H9 (cell line): ENCODE data around the gene NFATC1. TPM values are rescaled to one million over a fixed set of nuclear protein-coding genes. Genes with fewer than 3 reads are reported as not detected.

Source experiments
- DNase-seq: peaks from one replicate; pipeline ENCODE4 v3.0.0-alpha.2; 2017
- H2AFZ ChIP-seq: one replicate; pipeline ENCODE4 v1.6.1; 2013; ENCODE audit warnings: mild to moderate bottlenecking, low read length, control low read depth, moderate library complexity
- H2AK5ac ChIP-seq: 2 replicates; pipeline ENCODE4 v1.6.1; 2013; ENCODE audit warnings: low read length, control low read depth, mixed read lengths; ENCODE audit not compliant: insufficient read length
- H2BK120ac ChIP-seq: one replicate; pipeline ENCODE4 v1.6.1; 2013; ENCODE audit warnings: low read depth, mild to moderate bottlenecking, low read length, control low read depth, inconsistent platforms; ENCODE audit not compliant: poor library complexity, severe bottlenecking
- H2BK12ac ChIP-seq: 2 replicates; pipeline ENCODE4 v1.6.1; 2013; ENCODE audit warnings: low read length, control low read depth, mixed read lengths, low read depth; ENCODE audit not compliant: insufficient read length
- H2BK15ac ChIP-seq: 2 replicates; pipeline ENCODE4 v1.6.1; 2013; ENCODE audit warnings: low read depth, low read length, control low read depth
- H2BK20ac ChIP-seq: one replicate; pipeline ENCODE4 v1.6.1; 2013; ENCODE audit warnings: low read depth, mild to moderate bottlenecking, low read length, control low read depth, inconsistent platforms; ENCODE audit not compliant: poor library complexity, severe bottlenecking
- H2BK5ac ChIP-seq: 2 replicates; pipeline ENCODE4 v1.6.1; 2013; ENCODE audit warnings: low read length, control low read depth, mixed read lengths; ENCODE audit not compliant: insufficient read length
- H3K14ac ChIP-seq: 2 replicates; pipeline ENCODE4 v1.6.1; 2013; ENCODE audit warnings: low read length, control low read depth; ENCODE audit not compliant: insufficient read depth
- H3K18ac ChIP-seq: 2 replicates; pipeline ENCODE4 v1.6.1; 2013; ENCODE audit warnings: low read depth, mild to moderate bottlenecking, mixed read lengths, low read length, control low read depth; ENCODE audit not compliant: insufficient read length
- H3K23ac ChIP-seq: 2 replicates; pipeline ENCODE4 v1.6.1; 2013; ENCODE audit warnings: low read length, control low read depth, mixed read lengths, low read depth; ENCODE audit not compliant: insufficient read length
- H3K23me2 ChIP-seq: 2 replicates; pipeline ENCODE4 v1.6.1; 2013; ENCODE audit warnings: low read depth, mild to moderate bottlenecking, mixed read lengths, low read length, control low read depth; ENCODE audit not compliant: insufficient read length, poor library complexity, severe bottlenecking
- H3K27ac ChIP-seq: 2 replicates; pipeline ENCODE4 v1.5.1; 2013; ENCODE audit warnings: low read length, control low read depth, mixed read lengths, low read depth; ENCODE audit not compliant: insufficient read length
- H3K27me3 ChIP-seq: 2 replicates; pipeline ENCODE4 v1.6.1; 2013; ENCODE audit warnings: low read length, control low read depth, inconsistent platforms; ENCODE audit not compliant: insufficient read depth
- H3K4ac ChIP-seq: 2 replicates; pipeline ENCODE4 v1.6.1; 2013; ENCODE audit warnings: low read depth, mild to moderate bottlenecking, control low read depth, inconsistent platforms, low read length, moderate library complexity
- H3K4me1 ChIP-seq: 2 replicates; pipeline ENCODE4 v1.6.1; 2013; ENCODE audit warnings: low read length, control low read depth, inconsistent platforms; ENCODE audit not compliant: insufficient read depth
- H3K4me2 ChIP-seq: 2 replicates; pipeline ENCODE4 v1.6.1; 2013; ENCODE audit warnings: low read length, control low read depth, mixed read lengths; ENCODE audit not compliant: insufficient read length, insufficient read depth
- H3K56ac ChIP-seq: 2 replicates; pipeline ENCODE4 v1.6.1; 2013; ENCODE audit warnings: low read depth, mild to moderate bottlenecking, mixed read lengths, low read length, control low read depth; ENCODE audit not compliant: insufficient read length
- H3K79me1 ChIP-seq: 2 replicates; pipeline ENCODE4 v1.6.1; 2013; ENCODE audit warnings: low read depth, mild to moderate bottlenecking, moderate library complexity, low read length, control low read depth, inconsistent platforms; ENCODE audit not compliant: insufficient read depth, poor library complexity, severe bottlenecking
- H3K79me2 ChIP-seq: 2 replicates; pipeline ENCODE4 v1.6.1; 2013; ENCODE audit warnings: low read length, control low read depth, inconsistent platforms; ENCODE audit not compliant: insufficient read depth
- H3K9ac ChIP-seq: 2 replicates; pipeline ENCODE4 v1.6.1; 2013; ENCODE audit warnings: low read length, control low read depth, mixed read lengths; ENCODE audit not compliant: insufficient read length; ENCODE audit errors: extremely low read depth
- H3K9me3 ChIP-seq: one replicate; pipeline ENCODE4 v1.6.1; 2013; ENCODE audit warnings: low read depth, low read length, inconsistent platforms; ENCODE audit not compliant: control insufficient read depth
- H3T11ph ChIP-seq: one replicate; pipeline ENCODE4 v1.6.1; 2013; ENCODE audit warnings: mild to moderate bottlenecking, low read length, control low read depth, inconsistent platforms
- H4K20me1 ChIP-seq: one replicate; pipeline ENCODE4 v1.6.1; 2013; ENCODE audit not compliant: control insufficient read depth, insufficient read length, insufficient read depth
- H4K5ac ChIP-seq: 2 replicates; pipeline ENCODE4 v1.6.1; 2013; ENCODE audit warnings: low read depth, mild to moderate bottlenecking, mixed read lengths, low read length, control low read depth; ENCODE audit not compliant: insufficient read length
- H4K8ac ChIP-seq: replicated peaks from 2 replicates; pipeline ENCODE4 v1.6.1; 2013; ENCODE audit warnings: low read length, control low read depth, mixed read lengths, low read depth; ENCODE audit not compliant: insufficient read length
- H4K91ac ChIP-seq: 2 replicates; pipeline ENCODE4 v1.6.1; 2013; ENCODE audit warnings: low read depth, mild to moderate bottlenecking, moderate library complexity, mixed read lengths, low read length, control low read depth; ENCODE audit not compliant: insufficient read length
- H3K27ac Mint-ChIP-seq, 3 experiments: 2 replicates in 2 of 3; 3 replicates in 1 of 3; pipeline ENCODE4 v1.8.0; 2020 to 2021; ENCODE audit warnings: mixed read lengths in 3 of 3, mild to moderate bottlenecking in 1 of 3, moderate library complexity in 1 of 3
- H3K27me3 Mint-ChIP-seq: 2 replicates; pipeline ENCODE4 v1.8.0; 2021; ENCODE audit warnings: low read depth, mild to moderate bottlenecking, moderate library complexity, mixed read lengths
- H3K36me3 Mint-ChIP-seq, 3 experiments: 2 replicates in 2 of 3; 3 replicates in 1 of 3; pipeline ENCODE4 v1.8.0; 2020 to 2021; ENCODE audit warnings: low read depth in 3 of 3, mixed read lengths in 3 of 3; ENCODE audit not compliant: insufficient read depth in 1 of 3
- H3K4me1 Mint-ChIP-seq, 2 experiments: 2 replicates each; pipeline ENCODE4 v1.8.0; 2020; ENCODE audit warnings: mixed read lengths in 2 of 2
- H3K4me3 Mint-ChIP-seq, 2 experiments: 2 replicates in 1 of 2; 3 replicates in 1 of 2; pipeline ENCODE4 v1.8.0; 2020 to 2021; ENCODE audit warnings: mild to moderate bottlenecking in 2 of 2, mixed read lengths in 2 of 2, moderate library complexity in 1 of 2
- H3K9me3 Mint-ChIP-seq, 2 experiments: 2 replicates in 1 of 2; 3 replicates in 1 of 2; pipeline ENCODE4 v1.8.0; 2020; ENCODE audit warnings: mild to moderate bottlenecking in 2 of 2, mixed read lengths in 2 of 2, moderate library complexity in 1 of 2
- WGBS: extraction: QIAGEN DNeasy Blood & Tissue Kit; methylation state at CpG from one replicate; pipeline ENCODE4 v1.1.7; 2013; ENCODE audit warnings: missing lambda C conversion rate, low lambda C conversion rate, mixed read lengths; ENCODE audit not compliant: insufficient read length; ENCODE audit errors: extremely low coverage; 5-methylcytosine and 5-hydroxymethylcytosine counted together
- total RNA-seq: library from RNA; stranded (reverse); gene quantifications from 2 replicates; pipeline ENCODE4 v1.2.1, GENCODE V29; 2021
- TF ChIP-seq, protein P1 (sequence below): fragments of 200-600 bp; sonication (generic); conservative IDR thresholded peaks from 3 replicates; pipeline ENCODE4 v1.8.0; 2021; ENCODE audit warnings: antibody characterized with exemption, mild to moderate bottlenecking

The NFATC1 gene
- total RNA-seq, 1 experiment from 2014 or later = 5.5 TPM

DNA sequence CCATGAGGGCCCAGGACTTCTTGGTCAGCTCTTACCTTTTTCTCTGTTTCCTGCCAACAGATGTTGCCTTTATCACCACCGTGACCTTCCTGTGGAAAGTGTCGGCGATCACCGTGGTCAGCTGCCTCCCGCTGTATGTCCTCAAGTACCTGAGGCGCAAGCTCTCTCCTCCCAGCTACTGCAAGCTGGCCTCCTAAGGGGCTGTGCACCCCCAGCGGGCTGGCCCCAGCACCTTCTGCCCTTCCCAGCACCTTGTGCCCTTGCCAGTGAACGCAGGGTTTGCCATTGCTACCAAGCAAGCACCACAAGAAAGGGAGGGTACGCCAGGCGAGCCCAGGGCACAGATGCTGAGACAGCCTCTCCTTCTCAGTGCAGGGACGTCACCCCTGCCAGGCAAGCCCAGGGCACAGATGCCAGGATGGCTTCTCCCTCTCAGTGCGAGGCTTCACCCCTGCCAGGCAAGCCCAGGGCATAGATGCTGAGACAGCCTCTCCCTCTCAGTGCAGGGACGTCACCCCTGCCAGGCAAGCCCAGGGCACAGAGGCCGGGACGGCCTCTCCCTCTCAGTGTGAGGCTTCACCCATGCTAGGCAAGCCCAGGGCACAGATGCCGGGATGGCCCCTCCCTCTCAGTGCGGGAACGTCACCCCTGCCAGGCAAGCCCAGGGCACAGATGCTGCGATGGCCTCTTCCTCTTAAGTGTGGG lies 18.4 kb upstream of the NFATC1 start:
- no peak overlapping the region for H2BK5ac ChIP-seq
- no peak overlapping the region for H3T11ph ChIP-seq
- H3K14ac ChIP-seq = no peak overlapping the region
- no peaks in the 10 kb centered on the region for H3K9me3 ChIP-seq
- no peak overlapping the region for H2BK120ac ChIP-seq
- no peaks in the 10 kb centered on the region for H3K79me1 ChIP-seq
- H4K5ac ChIP-seq = no peak overlapping the region
- Mint-ChIP-seq H3K4me1 (peaks cover 10 to 17% of the 10 kb centered on the region in 2 experiments), H3K9me3 (no peaks in the 10 kb centered on the region), H3K27ac (0 out of 7 replicates have a peak overlapping the region, but pooled peaks of 2 of the 3 experiments have one; percentile 14 to 59), H3K27me3 (peaks cover 2% of the 10 kb centered on the region; the same call in 1 of the 2 replicates), H3K36me3 (peaks cover 3 to 4% (median 4%) of the 10 kb centered on the region in 3 experiments; a peak in 4 of 7 replicates), H3K4me3 (no peak overlapping the region)
- no peak overlapping the region for H4K8ac ChIP-seq
- H3K56ac ChIP-seq = no peak overlapping the region
- no peak overlapping the region for H2AFZ ChIP-seq
- H2AK5ac ChIP-seq = no peak overlapping the region
- no peak overlapping the region for H3K4ac ChIP-seq
- no peak overlapping the region for H3K18ac ChIP-seq
- DNase-seq = peak; percentile 21
- H3K79me2 ChIP-seq = no peaks in the 10 kb centered on the region
- no peak overlapping the region for H2BK15ac ChIP-seq
- H3K4me1 ChIP-seq = no peaks in the 10 kb centered on the region
- no peaks in the 10 kb centered on the region for H3K27me3 ChIP-seq
- no peak overlapping the region for H2BK20ac ChIP-seq
- no peak overlapping the region for H2BK12ac ChIP-seq
- TF ChIP-seq, protein P1, sequence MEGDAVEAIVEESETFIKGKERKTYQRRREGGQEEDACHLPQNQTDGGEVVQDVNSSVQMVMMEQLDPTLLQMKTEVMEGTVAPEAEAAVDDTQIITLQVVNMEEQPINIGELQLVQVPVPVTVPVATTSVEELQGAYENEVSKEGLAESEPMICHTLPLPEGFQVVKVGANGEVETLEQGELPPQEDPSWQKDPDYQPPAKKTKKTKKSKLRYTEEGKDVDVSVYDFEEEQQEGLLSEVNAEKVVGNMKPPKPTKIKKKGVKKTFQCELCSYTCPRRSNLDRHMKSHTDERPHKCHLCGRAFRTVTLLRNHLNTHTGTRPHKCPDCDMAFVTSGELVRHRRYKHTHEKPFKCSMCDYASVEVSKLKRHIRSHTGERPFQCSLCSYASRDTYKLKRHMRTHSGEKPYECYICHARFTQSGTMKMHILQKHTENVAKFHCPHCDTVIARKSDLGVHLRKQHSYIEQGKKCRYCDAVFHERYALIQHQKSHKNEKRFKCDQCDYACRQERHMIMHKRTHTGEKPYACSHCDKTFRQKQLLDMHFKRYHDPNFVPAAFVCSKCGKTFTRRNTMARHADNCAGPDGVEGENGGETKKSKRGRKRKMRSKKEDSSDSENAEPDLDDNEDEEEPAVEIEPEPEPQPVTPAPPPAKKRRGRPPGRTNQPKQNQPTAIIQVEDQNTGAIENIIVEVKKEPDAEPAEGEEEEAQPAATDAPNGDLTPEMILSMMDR = no peak
- no CpG with 5 or more reads among the region's 19 CpGs for WGBS
- no peaks in the 10 kb centered on the region for H3K23me2 ChIP-seq
- no peak overlapping the region for H4K91ac ChIP-seq
- H4K20me1 ChIP-seq = no peaks in the 10 kb centered on the region
- H3K4me2 ChIP-seq = no peak overlapping the region
- H3K9ac ChIP-seq = no peak overlapping the region
- no peak overlapping the region for H3K27ac ChIP-seq
- no peak overlapping the region for H3K23ac ChIP-seq
